A549 (cell line): ENCODE measurements around the gene CBFA2T3. TPM values are rescaled to one million over a fixed set of nuclear protein-coding genes. Genes with fewer than 3 reads are reported as not detected.
"Not testable (repeated sequence)": the region's sequence is repeated elsewhere in the genome, so short reads cannot be mapped to it uniquely, and the experiment has no call there.

Experiments used
- ATAC-seq, 2 experiments: fragments of 200-7000 bp in 1 of 2; fragments of >200 bp in 1 of 2; cut with Nextera tagmentation in 1 of 2; cut with Tn5 transposase in 1 of 2; 3 replicates each; pipeline versions ENCODE4 v1.8.0 to v1.9.1; 2018 to 2020; ENCODE audit warnings: mild to moderate bottlenecking in 1 of 2, moderate library complexity in 1 of 2
- CTCF ChIA-PET: fragments of 300-600 bp; sonication (Branson Sonifier 250); formaldehyde crosslinking; extraction: SDS; loops from one replicate; lab custom pipeline; 2021; ENCODE audit warnings: antibody characterized with exemption, inconsistent platforms; lab: Yijun Ruan, JAX
- POLR2A ChIA-PET: fragments of 350-600 bp; formaldehyde crosslinking; extraction: SDS; loops from one replicate; lab custom pipeline; 2021; ENCODE audit warnings: antibody characterized with exemption, inconsistent platforms; lab: Yijun Ruan, JAX
- DNase-seq, 2 experiments: peaks; one replicate each; pipeline versions ENCODE4 v3.0.0 to v3.0.0-alpha.2; 2011 to 2016; ENCODE audit warnings: low read depth in 1 of 2, low spot score in 1 of 2
- FAIRE-seq: peaks from 2 replicates; lab custom pipeline; 2011; peaks lifted over from hg19 to GRCh38; lab: Jason Lieb, UNC
- H3K27ac ChIP-seq, 2 experiments: fragments of >200 bp; sonication (Bioruptor Twin); formaldehyde crosslinking; 3 replicates each; pipeline ENCODE4 v1.5.1; 2016 to 2017
- H3K4me1 ChIP-seq: fragments of >200 bp; sonication (Bioruptor Twin); formaldehyde crosslinking; 3 replicates; pipeline ENCODE4 v1.6.1; 2016
- H3K4me2 ChIP-seq: fragments of >200 bp; sonication (Bioruptor Twin); formaldehyde crosslinking; 3 replicates; pipeline ENCODE4 v1.6.1; 2016
- H3K4me3 ChIP-seq: fragments of >200 bp; sonication (Bioruptor Twin); formaldehyde crosslinking; 3 replicates; pipeline ENCODE4 v1.5.1; 2016
- H3K9me3 ChIP-seq: fragments of >200 bp; sonication (Bioruptor Twin); formaldehyde crosslinking; 3 replicates; pipeline ENCODE4 v1.6.1; 2016
- CHD2 ChIP-seq: fragments of 150-350 bp; IDR thresholded peaks from 2 replicates; pipeline ENCODE4 v1.6.1; 2014; ENCODE audit warnings: low read length; ENCODE audit not compliant: partially characterized antibody
- E2F6 ChIP-seq: IDR thresholded peaks from 2 replicates; pipeline ENCODE4 v1.6.1; 2012; ENCODE audit warnings: low read depth, borderline replicate concordance
- EHMT2 ChIP-seq: fragments of 200-600 bp; sonication (generic); IDR thresholded peaks from 2 replicates; pipeline ENCODE4 v1.6.1; 2016; ENCODE audit warnings: antibody characterized with exemption, low read depth, mild to moderate bottlenecking, moderate library complexity
- FOXS1 ChIP-seq: fragments of 250-450 bp; sonication (Bioruptor Pico); IDR thresholded peaks from 2 replicates; pipeline ENCODE4 v1.5.0; 2020; ENCODE audit warnings: mild to moderate bottlenecking, moderate library complexity
- HDAC2 ChIP-seq: fragments of 200-600 bp; sonication (generic); IDR thresholded peaks from 2 replicates; pipeline ENCODE4 v1.6.1; 2016
- HOXB5 ChIP-seq: fragments of 250-450 bp; sonication (Bioruptor Pico); IDR thresholded peaks from 2 replicates; pipeline ENCODE4 v1.5.0; 2020; ENCODE audit warnings: mild to moderate bottlenecking, moderate library complexity
- KDM5A ChIP-seq: fragments of 200-600 bp; sonication (generic); IDR thresholded peaks from 2 replicates; pipeline ENCODE4 v1.6.1; 2016; ENCODE audit warnings: antibody characterized with exemption, mild to moderate bottlenecking
- MAFK ChIP-seq: fragments of 450-650 bp; IDR thresholded peaks from 2 replicates; pipeline ENCODE4 v1.6.1; 2014; ENCODE audit not compliant: partially characterized antibody
- NFE2L2 ChIP-seq: fragments of 150-350 bp; conservative IDR thresholded peaks from 2 replicates; pipeline ENCODE4 v1.6.1; 2014; ENCODE audit warnings: low read length
- NR3C1 ChIP-seq: fragments of >200 bp; sonication (Bioruptor Twin); formaldehyde crosslinking; IDR thresholded peaks from 3 replicates; pipeline ENCODE4 v1.6.1; 2017
- ZNF302 ChIP-seq: fragments of 250-450 bp; sonication (Bioruptor Pico); IDR thresholded peaks from 2 replicates; pipeline ENCODE4 v1.9.0; 2021; ENCODE audit warnings: inconsistent platforms, mild to moderate bottlenecking, moderate library complexity
- WGBS: methylation state at CpG from one replicate; pipeline ENCODE4 v1.1.6; 2017; ENCODE audit errors: missing lambda C conversion rate; 5-methylcytosine and 5-hydroxymethylcytosine counted together
- polyA plus RNA-seq, 4 experiments: library from polyadenylated mRNA; depleted of rRNA in 3 of 4; stranded (reverse); fragments of >200 nt; fragmentation: RNase III in 1 of 4; extraction: RNeasy Plus Mini Kit Qiagen cat#74134 plus additional on column Dnase treatment in 1 of 4; gene quantifications; 2 replicates in 3 of 4; 3 replicates in 1 of 4; pipeline ENCODE4 v1.2.3, GENCODE V29; 2011 to 2017
- TF ChIP-seq, protein P1 (sequence below): fragments of 450-650 bp; IDR thresholded peaks from 2 replicates; pipeline ENCODE4 v1.6.1; 2014; ENCODE audit warnings: antibody characterized with exemption
- TF ChIP-seq, protein P2 (sequence below): IDR thresholded peaks from 2 replicates; pipeline ENCODE4 v1.6.1; 2012

CBFA2T3 gene
- polyA plus RNA-seq, 2 of the 4 experiments (the other 2 are of a cell fraction): 0.08 TPM; not detected in 1

DNA sequence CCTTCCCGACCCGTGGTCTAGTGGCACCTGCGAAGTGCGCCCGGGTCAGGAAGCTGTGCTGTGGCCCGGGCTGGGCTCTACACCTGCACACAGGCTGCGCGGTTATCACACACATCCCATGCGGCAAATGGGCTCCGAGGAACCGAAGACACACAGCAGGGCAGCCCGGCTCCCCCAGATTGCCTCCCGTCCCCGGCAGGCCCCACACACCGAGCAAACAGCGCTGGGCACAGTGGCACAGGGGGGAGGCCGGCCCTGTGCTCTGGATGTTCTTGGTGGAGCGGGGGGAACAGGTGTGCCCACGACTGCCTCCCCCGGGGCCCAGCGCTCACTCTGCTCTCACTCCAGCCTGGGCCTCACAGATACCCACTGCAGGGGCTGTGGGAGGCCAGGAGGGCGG is 81.7 kb downstream of the CBFA2T3 start:
- no peak overlapping the region for H3K4me2 ChIP-seq
- H3K4me1 ChIP-seq: no peaks in the 10 kb centered on the region
- CTCF ChIA-PET: no interaction called here
- no peaks in the 10 kb centered on the region for H3K9me3 ChIP-seq
- WGBS: 71% methylated on average over 7 of the region's 22 CpGs
- no peak for FAIRE-seq
- ATAC-seq: no peak
- DNase-seq: no peak
- H3K27ac ChIP-seq: no peak overlapping the region
- no peak overlapping the region for H3K4me3 ChIP-seq
- TF ChIP-seq FOXS1 (CRISPR knock-in tag): no peak
- TF ChIP-seq, protein P1, sequence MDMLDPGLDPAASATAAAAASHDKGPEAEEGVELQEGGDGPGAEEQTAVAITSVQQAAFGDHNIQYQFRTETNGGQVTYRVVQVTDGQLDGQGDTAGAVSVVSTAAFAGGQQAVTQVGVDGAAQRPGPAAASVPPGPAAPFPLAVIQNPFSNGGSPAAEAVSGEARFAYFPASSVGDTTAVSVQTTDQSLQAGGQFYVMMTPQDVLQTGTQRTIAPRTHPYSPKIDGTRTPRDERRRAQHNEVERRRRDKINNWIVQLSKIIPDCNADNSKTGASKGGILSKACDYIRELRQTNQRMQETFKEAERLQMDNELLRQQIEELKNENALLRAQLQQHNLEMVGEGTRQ: no peak
- no peak for TF ChIP-seq ZNF302 (CRISPR knock-in tag)
- no peak for TF ChIP-seq EHMT2
- no peak for TF ChIP-seq NR3C1
- no peak for TF ChIP-seq CHD2
- TF ChIP-seq E2F6: no peak
- no peak for TF ChIP-seq MAFK
- TF ChIP-seq, protein P2, sequence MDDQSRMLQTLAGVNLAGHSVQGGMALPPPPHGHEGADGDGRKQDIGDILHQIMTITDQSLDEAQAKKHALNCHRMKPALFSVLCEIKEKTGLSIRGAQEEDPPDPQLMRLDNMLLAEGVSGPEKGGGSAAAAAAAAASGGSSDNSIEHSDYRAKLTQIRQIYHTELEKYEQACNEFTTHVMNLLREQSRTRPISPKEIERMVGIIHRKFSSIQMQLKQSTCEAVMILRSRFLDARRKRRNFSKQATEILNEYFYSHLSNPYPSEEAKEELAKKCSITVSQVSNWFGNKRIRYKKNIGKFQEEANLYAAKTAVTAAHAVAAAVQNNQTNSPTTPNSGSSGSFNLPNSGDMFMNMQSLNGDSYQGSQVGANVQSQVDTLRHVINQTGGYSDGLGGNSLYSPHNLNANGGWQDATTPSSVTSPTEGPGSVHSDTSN: no peak
- TF ChIP-seq HOXB5 (CRISPR knock-in tag): no peak
- POLR2A ChIA-PET: no interaction called here

GRCh38 chr16:88894681-88895300 is 82.2 kb downstream of the CBFA2T3 start:
- Histone ChIP-seq H3K27ac (no peak overlapping the region), H3K4me1 (no peaks in the 10 kb centered on the region), H3K9me3 (no peaks in the 10 kb centered on the region), H3K4me2 (no peak overlapping the region), H3K4me3 (no peak overlapping the region)
- TF ChIP-seq KDM5A (no peak), HDAC2 (no peak)
- ChIA-PET CTCF (no interaction called here), POLR2A (no interaction called here)
- FAIRE-seq (no peak), DNase-seq (no peak), ATAC-seq (no peak)
- 65% methylated on average over 6 of the region's 21 CpGs for WGBS

DNA sequence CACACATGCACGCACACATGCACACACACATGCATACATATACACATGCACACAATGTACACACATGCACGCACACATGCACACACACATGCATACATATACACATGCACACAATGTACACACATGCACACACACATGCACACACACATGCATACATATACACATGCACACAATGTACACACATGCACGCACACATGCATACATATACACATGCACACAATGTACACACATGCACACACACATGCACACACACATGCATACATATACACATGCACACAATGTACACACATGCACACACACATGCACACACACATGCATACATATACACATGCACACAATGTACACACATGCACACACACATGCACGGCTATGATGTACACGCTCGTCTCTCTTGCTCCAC is 82.7 kb downstream of the CBFA2T3 start:
- H3K4me2 ChIP-seq, CTCF ChIA-PET, H3K4me1 ChIP-seq, POLR2A ChIA-PET, H3K9me3 ChIP-seq, H3K4me3 ChIP-seq, ATAC-seq, FAIRE-seq, DNase-seq, H3K27ac ChIP-seq: not testable (repeated sequence)
- WGBS: 94% methylated on average over 4 of the region's 6 CpGs

DNA sequence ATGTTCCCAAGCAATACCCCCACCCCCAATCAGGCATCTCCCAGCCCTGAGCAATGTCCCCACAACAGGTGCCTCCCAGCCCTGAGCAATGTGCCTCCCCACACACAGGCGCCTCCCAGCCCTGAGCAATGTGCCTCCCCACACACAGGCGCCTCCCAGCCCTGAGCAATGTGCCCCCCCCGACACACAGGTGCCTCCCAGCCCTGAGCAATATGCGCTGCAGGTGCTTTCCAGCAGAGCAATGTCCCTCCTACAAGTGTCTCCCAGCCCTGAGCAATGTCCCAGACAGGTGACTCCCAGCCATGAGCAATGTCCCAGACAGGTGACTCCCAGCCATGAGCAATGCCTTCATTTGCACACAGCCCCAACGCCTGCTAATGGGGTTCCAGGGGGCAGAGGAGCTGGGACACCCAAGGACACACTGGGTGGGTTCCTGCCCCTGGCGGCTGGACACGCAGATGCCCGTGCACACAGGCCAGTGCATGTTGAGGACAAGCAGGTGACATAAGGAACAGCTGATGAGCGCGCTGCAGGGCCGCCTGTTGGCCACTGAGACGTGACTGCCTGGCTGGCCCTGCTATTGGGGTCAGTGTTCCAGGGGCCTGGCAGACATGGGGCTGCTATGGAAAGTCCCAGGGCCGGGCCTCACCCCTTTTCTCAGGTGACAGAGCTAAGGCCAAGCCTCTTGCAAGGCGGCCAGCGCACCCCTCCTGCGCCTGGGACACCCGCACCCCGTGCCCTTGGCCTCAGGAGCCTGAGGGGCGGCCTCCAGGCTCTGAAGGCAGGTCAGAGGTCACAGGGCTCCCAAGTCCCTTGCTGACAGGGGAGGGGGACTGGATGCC is 83.7 kb downstream of the CBFA2T3 start:
- no peak for FAIRE-seq
- ChIA-PET CTCF (interaction anchor here (1.2 kb wide), 1 partner anchor 14 kb away, joined by 4 read pairs; no protein-coding TSS in a partner anchor), POLR2A (no interaction called here)
- Histone ChIP-seq H3K4me3 (no peak overlapping the region), H3K4me2 (no peak overlapping the region), H3K9me3 (no peaks in the 10 kb centered on the region), H3K27ac (no peak overlapping the region), H3K4me1 (no peaks in the 10 kb centered on the region; the same call in 2 of the 3 replicates)
- TF ChIP-seq HOXB5 (CRISPR knock-in tag) (no peak), NFE2L2 (no peak)
- no peak for DNase-seq
- 50% methylated on average over 19 of the region's 19 CpGs for WGBS
- no peak for ATAC-seq
